ENCODE measurements around the gene MIGA2. TPM values are rescaled to one million over a fixed set of nuclear protein-coding genes. Genes with fewer than 3 reads are reported as not detected.

Gene MIGA2
- total RNA-seq, 1 donor from 2014 or later: 27.5 TPM

- DNase-seq (ENCODE audit: extremely low spot score, unreplicated experiment): no peak
- H3K36me3 Mint-ChIP-seq (ENCODE audit: unreplicated experiment): peaks cover 26% of the 10 kb centered on the region
- no peaks in the 10 kb centered on the region for H3K27me3 Mint-ChIP-seq (ENCODE audit: unreplicated experiment)
- no peaks in the 10 kb centered on the region for H3K9me3 Mint-ChIP-seq (ENCODE audit: unreplicated experiment)
- no peak overlapping the region for H3K27ac Mint-ChIP-seq (ENCODE audit: unreplicated experiment)
- no peak overlapping the region for H3K4me3 Mint-ChIP-seq (ENCODE audit: unreplicated experiment)
- peaks cover 9% of the 10 kb centered on the region for H3K4me1 Mint-ChIP-seq (ENCODE audit: unreplicated experiment)
- TF ChIP-seq CTCF (IDR thresholded peaks at IDR 0.05): no peak
Observed at GRCh38 chr9:129008469-129008965, 27.9 kb upstream of the MIGA2 start.

- Mint-ChIP-seq H3K4me3 (ENCODE audit: unreplicated experiment) (no peak overlapping the region), H3K27me3 (ENCODE audit: unreplicated experiment) (no peaks in the 10 kb centered on the region), H3K27ac (ENCODE audit: unreplicated experiment) (no peak overlapping the region), H3K36me3 (ENCODE audit: unreplicated experiment) (peaks cover 28% of the 10 kb centered on the region), H3K9me3 (ENCODE audit: unreplicated experiment) (no peaks in the 10 kb centered on the region), H3K4me1 (ENCODE audit: unreplicated experiment) (peaks cover 9% of the 10 kb centered on the region)
- no peak for DNase-seq (ENCODE audit: extremely low spot score, unreplicated experiment)
- TF ChIP-seq CTCF (IDR thresholded peaks at IDR 0.05): no peak
Observed at GRCh38 chr9:129008986-129009583, 27.3 kb upstream of the MIGA2 start.

- no peak overlapping the region for H3K4me3 Mint-ChIP-seq (ENCODE audit: unreplicated experiment)
- no peaks in the 10 kb centered on the region for H3K9me3 Mint-ChIP-seq (ENCODE audit: unreplicated experiment)
- TF ChIP-seq CTCF (IDR thresholded peaks at IDR 0.05): no peak
- no peak overlapping the region for H3K27ac Mint-ChIP-seq (ENCODE audit: unreplicated experiment)
- peaks cover 9% of the 10 kb centered on the region for H3K4me1 Mint-ChIP-seq (ENCODE audit: unreplicated experiment)
- H3K36me3 Mint-ChIP-seq (ENCODE audit: unreplicated experiment): peaks cover 28% of the 10 kb centered on the region
- H3K27me3 Mint-ChIP-seq (ENCODE audit: unreplicated experiment): no peaks in the 10 kb centered on the region
- no peak for DNase-seq (ENCODE audit: extremely low spot score, unreplicated experiment)
Observed at GRCh38 chr9:129009584-129010141, 26.8 kb upstream of the MIGA2 start.

GRCh38 chr9:129010267-129010975 lies 26.0 kb upstream of the MIGA2 start:
- DNase-seq (ENCODE audit: extremely low spot score, unreplicated experiment): no peak
- Mint-ChIP-seq H3K4me3 (ENCODE audit: unreplicated experiment) (no peak overlapping the region), H3K27ac (ENCODE audit: unreplicated experiment) (no peak overlapping the region), H3K27me3 (ENCODE audit: unreplicated experiment) (no peaks in the 10 kb centered on the region), H3K9me3 (ENCODE audit: unreplicated experiment) (no peaks in the 10 kb centered on the region), H3K36me3 (ENCODE audit: unreplicated experiment) (peaks cover 29% of the 10 kb centered on the region), H3K4me1 (ENCODE audit: unreplicated experiment) (peaks cover 9% of the 10 kb centered on the region)
- no peak for TF ChIP-seq CTCF (IDR thresholded peaks at IDR 0.05)

GRCh38 chr9:129011170-129011569 lies 25.3 kb upstream of the MIGA2 start:
- Mint-ChIP-seq H3K4me1 (ENCODE audit: unreplicated experiment) (peaks cover 9% of the 10 kb centered on the region), H3K27me3 (ENCODE audit: unreplicated experiment) (no peaks in the 10 kb centered on the region), H3K36me3 (ENCODE audit: unreplicated experiment) (peaks cover 30% of the 10 kb centered on the region), H3K4me3 (ENCODE audit: unreplicated experiment) (no peak overlapping the region), H3K27ac (ENCODE audit: unreplicated experiment) (no peak overlapping the region), H3K9me3 (ENCODE audit: unreplicated experiment) (no peaks in the 10 kb centered on the region)
- no peak for DNase-seq (ENCODE audit: extremely low spot score, unreplicated experiment)
- no peak for TF ChIP-seq CTCF (IDR thresholded peaks at IDR 0.05)

Data from osteocyte (in vitro differentiated cells).